Measurements from ENCODE around the gene NPR3. TPM values are rescaled to one million over a fixed set of nuclear protein-coding genes. Genes with fewer than 3 reads are reported as not detected.

The NPR3 gene
- total RNA-seq, 4 donors from 2014 or later, result 6.1 to 10.1 (median 8.1) TPM

- Histone ChIP-seq H3K4me3 (no peak overlapping the region), H3K4me1 (no peaks in the 10 kb centered on the region), H3K27ac (no peak overlapping the region), H3K27me3 (no peaks in the 10 kb centered on the region), H3K36me3 (no peaks in the 10 kb centered on the region), H3K9me3 (no peaks in the 10 kb centered on the region)
- WGBS, result 80% methylated on average over 2 of the region's 2 CpGs
- DNase-seq (ENCODE audit: low spot score in 2 of 2), result no peak
- TF ChIP-seq, protein P1, sequence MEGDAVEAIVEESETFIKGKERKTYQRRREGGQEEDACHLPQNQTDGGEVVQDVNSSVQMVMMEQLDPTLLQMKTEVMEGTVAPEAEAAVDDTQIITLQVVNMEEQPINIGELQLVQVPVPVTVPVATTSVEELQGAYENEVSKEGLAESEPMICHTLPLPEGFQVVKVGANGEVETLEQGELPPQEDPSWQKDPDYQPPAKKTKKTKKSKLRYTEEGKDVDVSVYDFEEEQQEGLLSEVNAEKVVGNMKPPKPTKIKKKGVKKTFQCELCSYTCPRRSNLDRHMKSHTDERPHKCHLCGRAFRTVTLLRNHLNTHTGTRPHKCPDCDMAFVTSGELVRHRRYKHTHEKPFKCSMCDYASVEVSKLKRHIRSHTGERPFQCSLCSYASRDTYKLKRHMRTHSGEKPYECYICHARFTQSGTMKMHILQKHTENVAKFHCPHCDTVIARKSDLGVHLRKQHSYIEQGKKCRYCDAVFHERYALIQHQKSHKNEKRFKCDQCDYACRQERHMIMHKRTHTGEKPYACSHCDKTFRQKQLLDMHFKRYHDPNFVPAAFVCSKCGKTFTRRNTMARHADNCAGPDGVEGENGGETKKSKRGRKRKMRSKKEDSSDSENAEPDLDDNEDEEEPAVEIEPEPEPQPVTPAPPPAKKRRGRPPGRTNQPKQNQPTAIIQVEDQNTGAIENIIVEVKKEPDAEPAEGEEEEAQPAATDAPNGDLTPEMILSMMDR (IDR thresholded peaks at IDR 0.05), result no peak
- no peak for TF ChIP-seq POLR2A (IDR thresholded peaks at IDR 0.05)
- TF ChIP-seq EP300 (IDR thresholded peaks at IDR 0.05), result no peak
- TF ChIP-seq POLR2AphosphoS5 (IDR thresholded peaks at IDR 0.05), result no peak
Measured at GRCh38 chr5:32777733-32778132, 66.6 kb downstream of the NPR3 start.

- Histone ChIP-seq H3K4me3 (no peak overlapping the region), H3K27ac (no peak overlapping the region), H3K4me1 (no peaks in the 10 kb centered on the region), H3K9me3 (no peaks in the 10 kb centered on the region), H3K27me3 (no peaks in the 10 kb centered on the region), H3K36me3 (no peaks in the 10 kb centered on the region)
- TF ChIP-seq, protein P1 (IDR thresholded peaks at IDR 0.05), result no peak
- no peak for TF ChIP-seq EP300 (IDR thresholded peaks at IDR 0.05)
- TF ChIP-seq POLR2A (IDR thresholded peaks at IDR 0.05), result no peak
- TF ChIP-seq POLR2AphosphoS5 (IDR thresholded peaks at IDR 0.05), result no peak
- 79% methylated on average over 2 of the region's 2 CpGs for WGBS
- DNase-seq (ENCODE audit: low spot score in 2 of 2), result no peak
Measured at GRCh38 chr5:32778403-32778802, 67.3 kb downstream of the NPR3 start.

- no peak for TF ChIP-seq POLR2A (IDR thresholded peaks at IDR 0.05)
- TF ChIP-seq, protein P1 (IDR thresholded peaks at IDR 0.05), result no peak
- TF ChIP-seq POLR2AphosphoS5 (IDR thresholded peaks at IDR 0.05), result no peak
- TF ChIP-seq EP300 (IDR thresholded peaks at IDR 0.05), result no peak
- H3K9me3 ChIP-seq, result no peaks in the 10 kb centered on the region
- no peaks in the 10 kb centered on the region for H3K36me3 ChIP-seq
- H3K27ac ChIP-seq, result no peak overlapping the region
- no peak for DNase-seq (ENCODE audit: low spot score in 2 of 2)
- H3K4me1 ChIP-seq, result no peaks in the 10 kb centered on the region
- WGBS, result 88% methylated on average over 5 of the region's 5 CpGs
- H3K27me3 ChIP-seq, result no peaks in the 10 kb centered on the region
- H3K4me3 ChIP-seq, result no peak overlapping the region
Measured at GRCh38 chr5:32779754-32780415, 68.8 kb downstream of the NPR3 start.

DNA sequence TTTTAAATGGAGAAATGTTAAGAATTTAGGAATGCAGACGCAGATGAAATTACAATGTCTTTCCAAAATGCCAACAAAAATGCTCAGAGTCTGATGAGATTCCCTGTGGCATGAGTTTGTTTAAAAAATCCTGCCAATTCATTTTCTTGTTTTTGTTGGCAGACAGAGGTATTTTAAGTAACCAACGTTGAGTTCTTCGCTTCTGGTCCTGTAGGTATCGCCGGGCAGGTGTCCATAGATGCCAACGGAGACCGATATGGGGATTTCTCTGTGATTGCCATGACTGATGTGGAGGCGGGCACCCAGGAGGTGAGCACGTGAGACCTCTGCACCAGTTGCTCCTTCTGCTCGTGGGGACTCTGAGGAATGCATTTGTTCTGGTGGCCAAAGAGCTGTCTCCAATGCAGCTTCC is 69.4 kb downstream of the NPR3 start:
- TF ChIP-seq, protein P1 (IDR thresholded peaks at IDR 0.05), result no peak
- TF ChIP-seq POLR2A (IDR thresholded peaks at IDR 0.05), result no peak
- no peaks in the 10 kb centered on the region for H3K27me3 ChIP-seq
- H3K27ac ChIP-seq, result no peak overlapping the region
- no peaks in the 10 kb centered on the region for H3K9me3 ChIP-seq
- H3K4me1 ChIP-seq, result no peaks in the 10 kb centered on the region
- WGBS, result 67% methylated on average over 10 of the region's 10 CpGs
- DNase-seq (ENCODE audit: low spot score in 2 of 2), result no peak
- no peaks in the 10 kb centered on the region for H3K36me3 ChIP-seq
- no peak overlapping the region for H3K4me3 ChIP-seq

- H3K36me3 ChIP-seq, result no peaks in the 10 kb centered on the region
- no peaks in the 10 kb centered on the region for H3K4me1 ChIP-seq
- no peak overlapping the region for H3K4me3 ChIP-seq
- DNase-seq (ENCODE audit: low spot score in 2 of 2), result no peak
- H3K27me3 ChIP-seq, result no peaks in the 10 kb centered on the region
- no peak overlapping the region for H3K27ac ChIP-seq
- 89% methylated on average over 4 of the region's 4 CpGs for WGBS
- no peaks in the 10 kb centered on the region for H3K9me3 ChIP-seq
- TF ChIP-seq EP300 (IDR thresholded peaks at IDR 0.05), result no peak
- TF ChIP-seq, protein P1 (IDR thresholded peaks at IDR 0.05), result no peak
- TF ChIP-seq POLR2A (IDR thresholded peaks at IDR 0.05), result no peak
Measured at GRCh38 chr5:32783661-32784060, 72.5 kb downstream of the NPR3 start.

All from suprapubic skin (tissue), 4 donors.